ENCODE data around the gene INO80E. TPM values are rescaled to one million over a fixed set of nuclear protein-coding genes. Genes with fewer than 3 reads are reported as not detected.

Gene INO80E
- total RNA-seq, 1 donor from 2014 or later, result 114 TPM

- peaks cover 2% of the 10 kb centered on the region for H3K36me3 ChIP-seq (ENCODE audit: control insufficient read depth, insufficient read depth, low read length)
- H3K27me3 ChIP-seq (ENCODE audit: control insufficient read depth, insufficient read depth, low read length), result no peaks in the 10 kb centered on the region
- no peak for TF ChIP-seq CTCF (IDR thresholded peaks at IDR 0.05; ENCODE audit: insufficient read depth, low read length, poor library complexity, severe bottlenecking)
- H3K4me3 ChIP-seq (ENCODE audit: low read depth, low read length), result no peak overlapping the region
- DNase-seq (ENCODE audit: low read depth), result no peak
Observed at GRCh38 chr16:29993191-29993902, 2.7 kb upstream of the INO80E start.

GRCh38 chr16:29993903-29994599 is 2.0 kb upstream of the INO80E start:
- TF ChIP-seq CTCF (IDR thresholded peaks at IDR 0.05; ENCODE audit: insufficient read depth, low read length, poor library complexity, severe bottlenecking), result no peak
- H3K36me3 ChIP-seq (ENCODE audit: control insufficient read depth, insufficient read depth, low read length), result peaks cover 2% of the 10 kb centered on the region
- no peak overlapping the region for H3K4me3 ChIP-seq (ENCODE audit: low read depth, low read length)

GRCh38 chr16:29994600-29995323 is 1.3 kb upstream of the INO80E start:
- DNase-seq (ENCODE audit: low read depth), result no peak
- peaks cover 2% of the 10 kb centered on the region for H3K36me3 ChIP-seq (ENCODE audit: control insufficient read depth, insufficient read depth, low read length)
- H3K27me3 ChIP-seq (ENCODE audit: control insufficient read depth, insufficient read depth, low read length), result no peaks in the 10 kb centered on the region
- H3K4me3 ChIP-seq (ENCODE audit: low read depth, low read length), result peak overlapping the region; percentile 96
- no peak for TF ChIP-seq CTCF (IDR thresholded peaks at IDR 0.05; ENCODE audit: insufficient read depth, low read length, poor library complexity, severe bottlenecking)

More at GRCh38 chr16:29993903-29994599, 2.0 kb upstream of the INO80E start:
- H3K27me3 ChIP-seq (ENCODE audit: control insufficient read depth, insufficient read depth, low read length), result no peaks in the 10 kb centered on the region
- DNase-seq (ENCODE audit: low read depth), result no peak

GRCh38 chr16:29995324-29995910 is 624 bp upstream of the INO80E start, which contains the start of gene HIRIP3:
Gene HIRIP3 (minus strand): TSS chr16:29995617. CDS start chr16:29995605, 12 bp downstream.
- Histone ChIP-seq H3K36me3 (ENCODE audit: control insufficient read depth, insufficient read depth, low read length) (peaks cover 2% of the 10 kb centered on the region), H3K27me3 (ENCODE audit: control insufficient read depth, insufficient read depth, low read length) (no peaks in the 10 kb centered on the region), H3K4me3 (ENCODE audit: low read depth, low read length) (peak within 1 kb of the TSS; percentile 96)
- TF ChIP-seq CTCF (IDR thresholded peaks at IDR 0.05; ENCODE audit: insufficient read depth, low read length, poor library complexity, severe bottlenecking), result no peak
- DNase-seq (ENCODE audit: low read depth), result no peak

- H3K4me3 ChIP-seq (ENCODE audit: low read depth, low read length), result peak overlapping the region; percentile 96
- DNase-seq (ENCODE audit: low read depth), result no peak
- H3K27me3 ChIP-seq (ENCODE audit: control insufficient read depth, insufficient read depth, low read length), result no peaks in the 10 kb centered on the region
- peaks cover 2% of the 10 kb centered on the region for H3K36me3 ChIP-seq (ENCODE audit: control insufficient read depth, insufficient read depth, low read length)
- no peak for TF ChIP-seq CTCF (IDR thresholded peaks at IDR 0.05; ENCODE audit: insufficient read depth, low read length, poor library complexity, severe bottlenecking)
Observed at GRCh38 chr16:29996766-29997250, 767 bp downstream of the INO80E start.
